ENCODE measurements around the gene PDGFA.

PDGFA gene

DNA sequence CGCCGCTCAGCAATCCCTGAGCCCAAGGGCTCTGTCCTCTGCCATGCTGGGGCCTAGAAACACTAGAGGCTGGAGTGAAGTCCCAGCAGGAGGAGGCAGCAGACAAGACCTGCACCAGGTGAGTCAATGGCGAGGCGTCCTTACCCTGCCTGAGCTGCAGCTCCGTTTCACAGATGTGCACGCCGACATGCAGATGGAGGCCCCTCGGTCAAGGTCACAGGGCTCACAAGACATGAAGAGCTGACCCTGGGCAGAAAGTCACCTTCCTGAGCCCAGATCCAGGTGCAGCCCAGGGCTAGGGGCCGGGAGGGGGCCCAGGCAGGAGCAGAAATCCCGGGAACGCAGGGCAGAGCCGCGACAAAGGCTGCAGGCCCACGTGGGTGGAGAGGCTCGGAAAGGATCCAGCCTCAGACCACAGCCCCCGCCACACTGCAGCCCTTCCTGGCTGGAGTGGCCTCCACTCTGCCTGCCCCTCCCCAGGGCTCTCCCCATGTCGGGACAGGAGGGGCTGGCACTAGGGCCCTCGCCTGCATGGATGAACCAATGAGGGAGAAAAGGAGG lies 23.8 kb downstream of the PDGFA start:
- no peak overlapping the region for H3K9ac ChIP-seq (ENCODE audit: low read depth, low read length)
- no peaks in the 10 kb centered on the region for H3K27me3 ChIP-seq (ENCODE audit: insufficient read depth, low read length, poor library complexity)
- no peak for TF ChIP-seq EZH2 (IDR thresholded peaks at IDR 0.05; ENCODE audit: borderline replicate concordance, low read depth, low read length, severe bottlenecking)
- TF ChIP-seq, protein P1, sequence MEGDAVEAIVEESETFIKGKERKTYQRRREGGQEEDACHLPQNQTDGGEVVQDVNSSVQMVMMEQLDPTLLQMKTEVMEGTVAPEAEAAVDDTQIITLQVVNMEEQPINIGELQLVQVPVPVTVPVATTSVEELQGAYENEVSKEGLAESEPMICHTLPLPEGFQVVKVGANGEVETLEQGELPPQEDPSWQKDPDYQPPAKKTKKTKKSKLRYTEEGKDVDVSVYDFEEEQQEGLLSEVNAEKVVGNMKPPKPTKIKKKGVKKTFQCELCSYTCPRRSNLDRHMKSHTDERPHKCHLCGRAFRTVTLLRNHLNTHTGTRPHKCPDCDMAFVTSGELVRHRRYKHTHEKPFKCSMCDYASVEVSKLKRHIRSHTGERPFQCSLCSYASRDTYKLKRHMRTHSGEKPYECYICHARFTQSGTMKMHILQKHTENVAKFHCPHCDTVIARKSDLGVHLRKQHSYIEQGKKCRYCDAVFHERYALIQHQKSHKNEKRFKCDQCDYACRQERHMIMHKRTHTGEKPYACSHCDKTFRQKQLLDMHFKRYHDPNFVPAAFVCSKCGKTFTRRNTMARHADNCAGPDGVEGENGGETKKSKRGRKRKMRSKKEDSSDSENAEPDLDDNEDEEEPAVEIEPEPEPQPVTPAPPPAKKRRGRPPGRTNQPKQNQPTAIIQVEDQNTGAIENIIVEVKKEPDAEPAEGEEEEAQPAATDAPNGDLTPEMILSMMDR (IDR thresholded peaks at IDR 0.05; ENCODE audit: borderline replicate concordance, extremely low read depth, low read length, poor library complexity, severe bottlenecking): no peak
- no peaks in the 10 kb centered on the region for H3K4me1 ChIP-seq (ENCODE audit: insufficient read depth, low read length)
- ATAC-seq (ENCODE audit: insufficient read depth, low read depth): no peak
- no peak overlapping the region for H2AFZ ChIP-seq (ENCODE audit: low read depth, low read length)
- no peak overlapping the region for H3K4me3 ChIP-seq (ENCODE audit: low read depth in 1 of 2, low read length in 2 of 2)
- peaks cover 53% of the 10 kb centered on the region for H3K36me3 ChIP-seq (ENCODE audit: insufficient read depth, low read length)
- H3K79me2 ChIP-seq (ENCODE audit: insufficient read depth, low read length): no peaks in the 10 kb centered on the region
- H4K20me1 ChIP-seq (ENCODE audit: insufficient read depth, low read length): peaks cover 20% of the 10 kb centered on the region
- no peaks in the 10 kb centered on the region for H3K9me3 ChIP-seq (ENCODE audit: insufficient read depth, low read length, severe bottlenecking)
- no peak overlapping the region for H3K27ac ChIP-seq (ENCODE audit: low read length)
- no peak for DNase-seq
- H3K4me2 ChIP-seq (ENCODE audit: insufficient read depth, low read length): no peak overlapping the region

- Histone ChIP-seq H3K9ac (ENCODE audit: low read depth, low read length) (no peak overlapping the region), H3K36me3 (ENCODE audit: insufficient read depth, low read length) (peaks cover 48% of the 10 kb centered on the region), H3K27me3 (ENCODE audit: insufficient read depth, low read length, poor library complexity) (no peaks in the 10 kb centered on the region), H2AFZ (ENCODE audit: low read depth, low read length) (no peak overlapping the region), H3K9me3 (ENCODE audit: insufficient read depth, low read length, severe bottlenecking) (no peaks in the 10 kb centered on the region), H3K4me1 (ENCODE audit: insufficient read depth, low read length) (no peaks in the 10 kb centered on the region), H3K27ac (ENCODE audit: low read length) (no peak overlapping the region), H4K20me1 (ENCODE audit: insufficient read depth, low read length) (peaks cover 16% of the 10 kb centered on the region), H3K4me3 (ENCODE audit: low read depth in 1 of 2, low read length in 2 of 2) (no peak overlapping the region), H3K79me2 (ENCODE audit: insufficient read depth, low read length) (no peaks in the 10 kb centered on the region), H3K4me2 (ENCODE audit: insufficient read depth, low read length) (no peak overlapping the region)
- no peak for TF ChIP-seq EZH2 (IDR thresholded peaks at IDR 0.05; ENCODE audit: borderline replicate concordance, low read depth, low read length, severe bottlenecking)
- TF ChIP-seq, protein P1 (IDR thresholded peaks at IDR 0.05; ENCODE audit: borderline replicate concordance, extremely low read depth, low read length, poor library complexity, severe bottlenecking): no peak
- DNase-seq (no peak), ATAC-seq (ENCODE audit: insufficient read depth, low read depth) (no peak)
These were observed 24.3 kb downstream of the PDGFA start for GRCh38 chr7:495326-495725.

DNA sequence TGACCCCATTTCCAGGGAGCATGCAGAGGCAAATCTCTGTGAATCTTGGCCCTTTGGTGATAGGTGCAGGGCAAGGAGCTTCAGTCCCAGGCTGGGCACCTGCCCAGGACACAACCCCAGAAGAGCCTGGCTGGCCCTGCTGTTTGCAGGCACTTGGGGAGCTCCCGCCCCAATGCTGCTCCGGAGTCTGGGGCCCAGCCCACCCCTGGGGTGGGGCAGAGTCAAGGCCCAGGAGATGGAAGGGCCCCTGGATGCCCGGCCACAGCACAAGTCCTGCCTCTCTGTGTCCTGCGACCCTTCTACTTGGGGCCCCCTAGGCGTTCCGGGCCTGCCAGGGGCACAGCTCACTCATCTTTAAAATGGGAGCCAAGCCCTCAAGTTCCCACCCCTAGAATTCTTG lies 24.7 kb downstream of the PDGFA start:
- Histone ChIP-seq H3K4me2 (ENCODE audit: insufficient read depth, low read length) (no peak overlapping the region), H3K9me3 (ENCODE audit: insufficient read depth, low read length, severe bottlenecking) (no peaks in the 10 kb centered on the region), H3K79me2 (ENCODE audit: insufficient read depth, low read length) (no peaks in the 10 kb centered on the region), H3K27me3 (ENCODE audit: insufficient read depth, low read length, poor library complexity) (no peaks in the 10 kb centered on the region), H3K4me1 (ENCODE audit: insufficient read depth, low read length) (no peaks in the 10 kb centered on the region), H3K36me3 (ENCODE audit: insufficient read depth, low read length) (peaks cover 44% of the 10 kb centered on the region), H3K9ac (ENCODE audit: low read depth, low read length) (no peak overlapping the region), H3K4me3 (ENCODE audit: low read depth in 1 of 2, low read length in 2 of 2) (no peak overlapping the region), H2AFZ (ENCODE audit: low read depth, low read length) (no peak overlapping the region), H4K20me1 (ENCODE audit: insufficient read depth, low read length) (peaks cover 16% of the 10 kb centered on the region), H3K27ac (ENCODE audit: low read length) (no peak overlapping the region)
- TF ChIP-seq, protein P1 (IDR thresholded peaks at IDR 0.05; ENCODE audit: borderline replicate concordance, extremely low read depth, low read length, poor library complexity, severe bottlenecking): no peak
- TF ChIP-seq EZH2 (IDR thresholded peaks at IDR 0.05; ENCODE audit: borderline replicate concordance, low read depth, low read length, severe bottlenecking): no peak
- ATAC-seq (ENCODE audit: insufficient read depth, low read depth): no peak
- DNase-seq: no peak
